NCI-H526 (cell line): ENCODE data around the gene CDC42SE2.
"Not testable (repeated sequence)": the region's sequence is repeated elsewhere in the genome, so short reads cannot be mapped to it uniquely, and the experiment has no call there.

Experiments
- DNase-seq, 2 experiments: peaks; one replicate each; lab custom pipeline; 2025; lab: John Stamatoyannopoulos, UW

CDC42SE2 gene

DNA sequence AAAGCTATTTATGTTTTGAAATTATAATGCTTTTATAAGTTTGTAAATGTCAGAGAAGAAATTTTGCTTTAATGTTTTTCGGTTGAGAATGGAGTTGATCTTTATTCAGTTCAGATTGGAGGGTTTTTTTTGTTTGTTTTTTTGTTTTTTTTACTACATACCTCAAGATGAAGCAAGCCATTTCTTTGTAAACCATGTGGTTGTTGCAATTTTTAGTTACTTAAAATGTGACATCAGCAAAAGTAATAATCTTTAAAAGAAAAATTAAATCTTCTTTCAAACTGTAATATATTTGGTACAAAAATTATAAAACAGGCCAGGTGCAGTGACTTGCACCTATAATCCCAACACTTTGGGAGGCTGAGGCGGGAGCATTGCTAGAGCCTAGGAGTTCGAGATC, 102.6 kb downstream of the CDC42SE2 start:
- DNase-seq: no peak

GRCh38 chr5:131367219-131367860, 103.5 kb downstream of the CDC42SE2 start:
- no peak for DNase-seq

DNA sequence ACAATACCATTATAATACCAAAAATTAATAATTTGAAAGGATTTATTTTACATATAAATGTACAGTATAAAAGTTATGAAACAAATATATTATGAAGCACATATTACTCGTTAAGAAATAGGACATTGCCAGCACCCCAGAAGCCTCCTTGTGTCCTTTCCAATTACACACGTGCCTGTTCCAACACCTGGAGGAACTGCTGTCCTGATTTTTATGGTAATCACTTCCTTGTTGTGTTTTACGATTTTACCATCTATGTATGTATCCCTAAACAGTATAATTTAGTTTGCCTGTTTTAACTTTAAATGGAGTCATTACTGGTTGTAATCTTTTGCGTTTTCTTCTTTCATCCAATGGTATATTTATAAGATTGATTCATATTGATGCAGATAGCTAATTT, 105.0 kb downstream of the CDC42SE2 start:
- DNase-seq: no peak

DNA sequence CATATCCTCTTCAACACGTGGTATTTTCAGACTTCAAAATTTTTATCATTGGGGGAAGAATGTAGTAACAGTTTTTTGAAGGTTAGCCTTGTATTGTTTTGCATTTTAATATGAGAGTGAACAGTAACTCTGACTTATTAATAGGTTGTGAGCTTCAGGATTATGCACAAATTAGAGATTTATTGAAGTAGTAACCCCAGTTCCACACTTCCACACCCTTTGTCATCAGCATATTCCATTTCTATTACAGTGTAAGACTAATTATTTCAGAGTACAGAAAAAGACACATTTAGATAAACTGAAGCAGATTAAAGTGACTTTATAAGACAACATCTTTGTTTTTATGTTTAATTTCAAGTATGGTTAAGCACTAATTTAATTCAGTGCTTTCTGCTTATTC, 105.7 kb downstream of the CDC42SE2 start:
- DNase-seq: no peak

DNA sequence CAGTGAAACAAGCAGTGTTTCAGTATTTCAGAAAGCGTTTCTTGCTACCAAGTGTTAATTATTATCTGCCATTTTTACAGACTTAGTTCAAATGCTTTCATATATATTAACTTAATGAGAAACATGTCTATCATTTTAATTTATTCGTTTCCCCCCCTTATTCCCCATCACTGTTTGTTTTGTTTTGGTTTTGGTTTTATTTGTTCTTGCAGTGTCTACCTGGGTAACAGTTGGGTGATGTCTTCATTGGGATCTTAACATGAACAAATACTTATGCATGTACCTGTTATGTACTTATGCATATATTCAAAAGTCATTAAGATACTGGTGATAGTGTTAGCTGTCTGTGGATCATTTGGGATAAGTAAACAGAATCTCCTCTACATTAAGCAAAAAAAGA, 108.0 kb downstream of the CDC42SE2 start:
- no peak for DNase-seq

DNA sequence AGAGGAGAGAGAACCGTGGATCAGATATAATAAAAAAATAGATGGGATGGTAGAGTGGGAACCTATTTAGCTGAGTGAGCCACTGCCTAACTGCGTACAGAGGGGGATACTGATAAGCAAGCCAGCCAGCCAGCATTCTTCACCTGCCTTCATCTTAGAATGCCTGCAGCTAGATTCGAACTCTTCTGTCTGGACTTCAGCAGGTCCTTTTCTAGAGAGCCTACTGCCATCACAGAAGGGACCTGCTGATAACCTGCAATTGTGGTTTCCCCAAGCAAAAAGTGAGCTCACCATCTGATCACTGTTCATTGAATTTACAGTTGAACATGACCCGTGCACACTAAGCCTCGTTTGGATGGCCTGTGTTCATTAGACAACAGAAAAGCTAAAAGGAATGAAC, 109.4 kb downstream of the CDC42SE2 start:
- no peak for DNase-seq

- no peak for DNase-seq
These were observed 111.5 kb downstream of the CDC42SE2 start for GRCh38 chr5:131375351-131375750.

- DNase-seq: no peak
These were observed 113.5 kb downstream of the CDC42SE2 start for GRCh38 chr5:131377346-131377745.

- no peak for DNase-seq
These were observed 114.0 kb downstream of the CDC42SE2 start for GRCh38 chr5:131377785-131378325.

- DNase-seq: no peak
These were observed 115.1 kb downstream of the CDC42SE2 start for GRCh38 chr5:131378721-131379541.

DNA sequence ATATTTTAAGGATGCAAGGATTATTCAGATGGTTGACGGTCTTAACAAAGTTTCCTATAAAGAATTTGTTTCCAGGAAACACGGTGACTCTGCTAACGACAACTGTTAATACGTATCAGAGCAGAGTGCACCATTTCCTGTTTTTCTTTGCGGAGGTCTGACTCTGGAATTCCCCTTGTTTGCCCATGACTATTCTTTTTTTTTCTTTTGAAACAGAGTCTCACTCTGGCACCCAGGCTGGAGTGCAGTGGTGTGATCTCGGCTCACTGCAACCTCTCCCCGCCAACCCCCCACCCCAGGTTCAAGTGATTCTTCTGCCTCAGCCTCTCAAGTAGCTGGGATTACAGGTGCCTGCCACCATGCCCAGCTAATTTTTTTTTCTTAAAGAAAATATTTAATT, 115.9 kb downstream of the CDC42SE2 start:
- DNase-seq: no peak

DNA sequence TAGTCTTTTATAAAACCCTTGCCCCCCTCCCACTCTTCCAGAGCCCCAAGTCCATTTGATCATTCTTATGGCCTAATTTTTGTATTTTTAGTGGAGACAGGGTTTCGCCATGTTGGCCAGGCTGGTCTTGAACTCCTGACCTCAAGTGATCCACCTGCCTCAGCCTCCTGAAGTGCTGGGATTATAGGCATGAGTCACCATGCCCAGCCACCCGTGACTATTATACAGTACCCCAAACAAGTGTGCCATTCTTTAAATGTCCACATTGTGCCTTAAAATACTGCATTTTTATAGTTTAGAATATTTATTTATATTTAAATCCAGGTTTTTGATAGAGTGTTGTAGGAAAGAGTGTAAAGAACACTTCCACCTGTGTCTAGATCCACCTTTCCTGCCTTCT, 116.4 kb downstream of the CDC42SE2 start:
- not testable (repeated sequence) for DNase-seq

GRCh38 chr5:131381021-131381420, 117.2 kb downstream of the CDC42SE2 start:
- DNase-seq: no peak

DNA sequence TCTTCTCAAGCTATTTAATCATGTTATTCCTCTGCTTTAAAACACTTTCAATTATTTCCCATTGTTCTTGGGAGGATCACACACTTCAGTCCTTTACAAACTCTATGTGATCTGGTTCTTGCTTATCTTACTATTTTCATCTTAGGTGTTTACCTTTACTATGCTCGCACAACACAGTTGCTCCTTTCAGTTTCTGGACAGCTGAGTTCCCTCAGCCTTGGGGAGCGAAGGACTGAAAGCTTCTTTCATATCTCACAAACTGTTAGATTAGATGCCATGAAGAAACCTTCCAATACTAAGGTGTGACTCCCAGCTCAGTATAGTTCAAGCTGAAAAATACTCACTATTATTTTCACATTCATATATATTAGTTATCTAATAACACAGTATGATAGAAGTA, 117.9 kb downstream of the CDC42SE2 start:
- DNase-seq: no peak

DNA sequence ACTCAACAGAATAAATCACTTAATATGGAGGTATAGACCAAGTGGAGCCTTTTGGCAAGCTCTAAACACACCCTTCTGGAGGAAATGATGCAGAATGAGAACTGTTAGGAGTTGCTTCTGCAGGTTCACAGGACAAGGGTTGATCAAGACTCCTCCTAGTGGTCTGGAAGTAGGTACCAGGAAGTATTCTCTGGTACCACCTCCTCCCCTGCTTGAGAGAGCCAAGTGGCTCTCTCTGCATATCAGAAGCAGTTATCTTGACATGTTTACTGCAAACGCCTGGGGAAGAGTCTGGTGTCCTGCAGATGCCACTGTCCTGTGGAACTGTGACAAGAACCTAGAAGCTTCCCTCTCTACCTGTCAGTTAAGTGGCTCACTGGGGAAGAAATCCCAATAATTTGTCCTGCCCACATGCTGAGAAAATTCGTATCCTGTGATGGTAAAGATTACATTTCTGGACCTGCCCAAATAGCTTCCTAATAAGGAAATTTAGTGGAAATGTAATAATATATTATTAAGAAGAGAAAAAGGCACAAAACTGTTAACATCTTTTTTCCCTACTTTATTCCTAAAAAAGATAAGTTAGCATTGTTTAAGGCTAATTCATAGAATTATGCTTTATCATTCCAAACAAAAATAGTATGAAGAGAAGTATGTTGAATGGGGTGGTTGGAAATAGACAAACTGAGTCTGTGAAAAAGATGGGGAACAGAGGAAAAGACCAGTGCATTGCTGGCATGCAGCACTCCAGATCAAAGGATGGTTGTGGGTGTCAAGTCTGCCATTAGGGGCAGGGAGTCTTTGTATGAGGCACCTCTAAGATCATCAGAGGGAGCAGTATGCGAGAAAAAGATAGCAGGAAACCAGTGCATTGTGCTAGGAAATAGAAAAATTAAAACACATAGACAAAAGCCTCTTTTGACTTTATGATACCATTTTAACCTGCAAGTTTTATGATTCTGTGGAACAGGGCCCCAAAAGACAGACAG, 118.8 kb downstream of the CDC42SE2 start:
- peak; percentile 38 to 50 for DNase-seq

- no peak for DNase-seq
These were observed 120.3 kb downstream of the CDC42SE2 start for GRCh38 chr5:131384173-131384572.

GRCh38 chr5:131384616-131385214, 120.9 kb downstream of the CDC42SE2 start:
- DNase-seq: no peak

GRCh38 chr5:131386124-131386523, 122.3 kb downstream of the CDC42SE2 start:
- DNase-seq: no peak

DNA sequence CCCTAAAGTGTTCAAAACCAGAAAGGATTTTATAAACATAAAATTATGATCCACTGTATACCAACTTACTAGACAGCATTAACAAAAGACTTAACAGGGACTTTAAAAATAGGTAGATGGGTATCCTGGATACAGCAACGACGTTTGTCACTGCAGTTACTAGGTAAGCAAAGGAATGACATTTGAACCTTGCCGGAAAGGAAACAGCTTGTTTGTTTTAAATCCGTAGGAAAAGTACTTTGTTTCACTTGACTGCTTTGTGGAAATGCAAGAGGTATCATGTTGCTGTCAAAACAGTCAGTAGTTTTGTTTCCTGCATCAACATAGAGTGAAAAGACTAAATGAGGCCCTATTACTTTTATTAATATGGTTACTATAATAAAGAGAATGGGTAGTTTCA, 122.9 kb downstream of the CDC42SE2 start:
- peak; percentile 42 to 61 for DNase-seq

DNA sequence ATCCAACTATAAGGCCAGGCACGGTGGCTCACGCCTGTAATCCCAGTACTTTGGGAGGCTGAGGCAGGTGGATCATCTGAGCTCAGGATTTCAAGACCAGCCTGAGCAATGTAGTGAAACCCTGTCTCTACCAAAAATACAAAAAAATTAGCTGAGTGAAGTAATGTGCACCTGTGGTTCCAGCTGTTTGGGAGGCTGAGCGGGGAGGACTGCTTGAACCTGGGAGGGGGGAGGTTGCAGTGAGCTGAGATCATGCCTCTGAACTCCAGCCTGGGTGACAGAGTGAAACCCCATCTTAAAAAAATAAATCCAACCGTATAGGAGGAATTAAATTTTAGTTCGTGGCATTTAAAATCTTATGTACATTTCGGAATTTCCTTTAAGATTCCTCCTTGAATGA, 123.4 kb downstream of the CDC42SE2 start:
- no peak for DNase-seq

DNA sequence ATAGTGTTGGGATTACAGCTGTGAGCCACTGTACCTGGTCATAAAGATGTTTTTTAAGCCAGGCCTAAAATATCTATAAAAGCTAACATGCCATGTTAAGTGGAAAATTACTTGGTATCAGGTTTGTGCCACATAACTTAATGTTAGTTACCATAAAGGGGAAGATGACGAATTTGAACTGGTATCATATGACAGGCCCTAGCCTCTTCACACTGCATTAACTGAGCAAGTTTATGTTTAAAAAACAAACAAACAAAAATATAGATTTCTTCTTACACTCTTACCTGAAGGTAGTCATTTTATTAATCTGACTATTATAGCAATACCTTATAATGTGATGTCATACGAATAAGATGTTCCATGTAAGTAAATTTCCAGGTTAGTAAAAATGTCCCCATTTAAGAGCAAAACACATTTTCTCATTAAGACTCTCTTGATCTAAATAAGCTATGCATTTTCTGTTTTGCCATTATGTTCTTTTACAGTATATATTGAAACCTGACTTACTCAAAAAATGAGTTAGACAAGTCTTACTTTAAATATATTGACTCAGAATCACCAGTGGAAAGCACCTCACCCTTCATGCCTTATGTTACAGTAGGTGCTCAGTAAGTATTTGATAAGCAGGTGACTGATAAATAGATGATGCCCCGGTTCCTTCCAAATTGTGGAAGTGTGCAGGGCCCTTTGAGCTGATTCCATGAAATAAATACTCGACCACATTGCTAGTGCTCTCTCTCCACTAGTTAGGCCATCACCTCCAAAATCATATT, 125.4 kb downstream of the CDC42SE2 start:
- DNase-seq: no peak
